ENCODE data around the gene CD9.
"Not testable (repeated sequence)": the region's sequence is repeated elsewhere in the genome, so short reads cannot be mapped to it uniquely, and the experiment has no call there.

CD9 gene

GRCh38 chr12:6178981-6179761, 21.0 kb upstream of the CD9 start:
- no peak overlapping the region for H3K27ac ChIP-seq
- DNase-seq (ENCODE audit: low read depth, low spot score) = no peak

- no peak for DNase-seq (ENCODE audit: low read depth, low spot score)
- peak overlapping the region; percentile 24 for H3K27ac ChIP-seq
These were observed 19.7 kb upstream of the CD9 start for GRCh38 chr12:6180268-6181051.

- DNase-seq (ENCODE audit: low read depth, low spot score) = no peak
- H3K27ac ChIP-seq = no peak overlapping the region
These were observed 19.0 kb upstream of the CD9 start for GRCh38 chr12:6181166-6181565.

- DNase-seq (ENCODE audit: low read depth, low spot score) = no peak
- H3K27ac ChIP-seq = peak overlapping the region; percentile 66
These were observed 18.5 kb upstream of the CD9 start for GRCh38 chr12:6181583-6182278.

GRCh38 chr12:6182279-6182898, 17.8 kb upstream of the CD9 start:
- DNase-seq (ENCODE audit: low read depth, low spot score) = no peak
- peak overlapping the region; percentile 66 for H3K27ac ChIP-seq

GRCh38 chr12:6183689-6184428, 16.3 kb upstream of the CD9 start:
- DNase-seq (ENCODE audit: low read depth, low spot score) = no peak
- peak overlapping the region; percentile 66 for H3K27ac ChIP-seq

- no peak for DNase-seq (ENCODE audit: low read depth, low spot score)
- H3K27ac ChIP-seq = no peak overlapping the region
These were observed 14.0 kb upstream of the CD9 start for GRCh38 chr12:6185961-6186827.

- no peak for DNase-seq (ENCODE audit: low read depth, low spot score)
- no peak overlapping the region for H3K27ac ChIP-seq
These were observed 12.0 kb upstream of the CD9 start for GRCh38 chr12:6187948-6188793.

- no peak overlapping the region for H3K27ac ChIP-seq
- DNase-seq (ENCODE audit: low read depth, low spot score) = no peak
These were observed 11.2 kb upstream of the CD9 start for GRCh38 chr12:6189028-6189427.

GRCh38 chr12:6189952-6190598, 10.1 kb upstream of the CD9 start:
- not testable (repeated sequence) for H3K27ac ChIP-seq; DNase-seq (ENCODE audit: low read depth, low spot score)

GRCh38 chr12:6190767-6191530, 9.3 kb upstream of the CD9 start:
- not testable (repeated sequence) for H3K27ac ChIP-seq; DNase-seq (ENCODE audit: low read depth, low spot score)

GRCh38 chr12:6192604-6193380, 7.4 kb upstream of the CD9 start:
- H3K27ac ChIP-seq = no peak overlapping the region
- no peak for DNase-seq (ENCODE audit: low read depth, low spot score)

- no peak overlapping the region for H3K27ac ChIP-seq
- no peak for DNase-seq (ENCODE audit: low read depth, low spot score)
These were observed 6.1 kb upstream of the CD9 start for GRCh38 chr12:6193853-6194815.

GRCh38 chr12:6195665-6196535, 4.3 kb upstream of the CD9 start:
- H3K27ac ChIP-seq = peak overlapping the region; percentile 65

More at GRCh38 chr12:6195665-6196535, 4.3 kb upstream of the CD9 start:
- DNase-seq (ENCODE audit: low read depth, low spot score) = no peak

Measured in epithelial cell of prostate (primary cell).